WERI-Rb-1 (cell line): ENCODE results near the gene DAGLB.
"Not testable (repeated sequence)": the region's sequence is repeated elsewhere in the genome, so short reads cannot be mapped to it uniquely, and the experiment has no call there.

ENCODE experiments used
- DNase-seq: peaks from one replicate; pipeline ENCODE4 v3.0.0-alpha.2; 2020
- H3K27ac ChIP-seq: fragments of 250-450 bp; sonication (Bioruptor Pico); 2 replicates; pipeline ENCODE4 v1.5.1; 2020; ENCODE audit warnings: mild to moderate bottlenecking, moderate library complexity
- H3K27me3 ChIP-seq: fragments of 250-450 bp; sonication (Bioruptor Pico); 2 replicates; pipeline ENCODE4 v1.5.1; 2021; ENCODE audit warnings: mild to moderate bottlenecking, low read depth, moderate library complexity; ENCODE audit not compliant: insufficient read depth, severe bottlenecking
- H3K36me3 ChIP-seq: fragments of 250-450 bp; sonication (Bioruptor Pico); 2 replicates; pipeline ENCODE4 v1.5.1; 2020; ENCODE audit warnings: mild to moderate bottlenecking, moderate library complexity
- H3K4me3 ChIP-seq: 2 replicates; pipeline ENCODE4 v1.5.1; 2011; ENCODE audit warnings: low read depth, mild to moderate bottlenecking, control low read depth, low read length
- H3K9me3 ChIP-seq: fragments of 250-450 bp; sonication (Bioruptor Pico); 2 replicates; pipeline ENCODE4 v1.5.1; 2021; ENCODE audit warnings: mild to moderate bottlenecking, moderate library complexity; ENCODE audit not compliant: severe bottlenecking
- CTCF ChIP-seq: IDR thresholded peaks from 2 replicates; pipeline ENCODE4 v1.5.1; 2011; ENCODE audit warnings: low read depth, mild to moderate bottlenecking, control low read depth, inconsistent platforms, low read length

DAGLB gene

DNA sequence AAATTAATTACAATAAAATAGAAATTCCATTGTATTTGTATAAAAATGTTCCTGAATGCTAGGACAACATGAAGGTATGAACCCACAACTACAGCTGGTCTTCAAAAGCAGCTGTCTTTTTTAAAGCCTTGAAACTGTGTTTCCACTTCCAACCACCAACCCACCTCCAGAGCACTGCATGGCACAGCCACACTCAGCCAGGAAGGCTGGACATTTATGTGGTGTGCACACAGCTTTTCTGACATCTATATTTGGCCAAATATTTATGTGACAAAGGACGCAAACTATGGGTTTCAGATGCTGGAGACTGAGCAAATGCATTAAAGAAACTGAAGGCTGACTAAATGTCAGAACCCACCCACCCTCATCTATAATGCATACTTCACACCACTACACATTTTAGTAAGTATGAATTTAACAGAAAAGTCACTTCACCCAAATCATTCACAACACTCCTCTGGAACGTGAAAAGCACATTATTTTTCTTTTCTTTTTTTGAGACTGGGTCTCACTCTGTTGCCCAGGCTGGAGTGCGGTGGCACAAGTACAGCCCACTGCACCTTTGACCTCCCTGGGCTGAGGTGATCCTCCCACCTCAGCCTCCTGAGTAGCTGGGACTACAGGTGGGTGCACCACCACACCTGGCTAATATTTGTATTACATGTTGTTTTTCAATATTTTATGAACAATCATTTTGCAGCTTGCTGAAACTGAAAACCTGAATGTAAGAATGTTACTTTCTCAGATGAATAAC, 27.9 kb upstream of the DAGLB start:
- peaks cover 53% of the 10 kb centered on the region for H3K36me3 ChIP-seq
- DNase-seq: no peak

DNA sequence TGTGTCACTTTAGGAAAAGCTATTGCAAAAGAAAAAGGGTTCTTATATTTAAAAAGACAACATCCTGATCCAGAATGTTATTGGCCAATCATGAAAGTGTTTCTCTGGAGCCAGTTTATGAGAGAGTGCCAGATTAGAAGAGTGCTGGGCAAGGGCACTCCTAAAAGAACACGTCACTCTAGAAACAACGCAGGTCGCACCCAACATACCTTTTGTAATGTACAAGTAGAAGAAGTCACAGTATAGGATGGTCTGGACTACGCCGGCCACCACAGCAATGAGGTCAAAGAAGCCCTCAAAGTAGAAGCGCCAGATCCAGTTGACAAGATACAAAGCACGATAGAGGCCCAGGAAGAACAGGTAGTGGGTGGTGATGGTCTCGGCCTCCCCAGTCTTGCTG, 18.1 kb upstream of the DAGLB start:
- Histone ChIP-seq H3K36me3 (peaks cover 88% of the 10 kb centered on the region), H3K9me3 (peaks cover 4% of the 10 kb centered on the region), H3K27me3 (no peaks in the 10 kb centered on the region), H3K4me3 (no peak overlapping the region), H3K27ac (no peak overlapping the region)
- no peak for TF ChIP-seq CTCF
- DNase-seq: no peak

More for the DNA sequence above, 27.9 kb upstream of the DAGLB start:
- no peak overlapping the region for H3K27ac ChIP-seq
- H3K27me3 ChIP-seq: no peaks in the 10 kb centered on the region
- H3K9me3 ChIP-seq: no peaks in the 10 kb centered on the region
- no peak overlapping the region for H3K4me3 ChIP-seq
- no peak for TF ChIP-seq CTCF

- not testable (repeated sequence) for H3K27me3 ChIP-seq, DNase-seq, H3K4me3 ChIP-seq, H3K9me3 ChIP-seq, H3K27ac ChIP-seq
- peaks cover 74% of the 10 kb centered on the region for H3K36me3 ChIP-seq
These were observed 15.9 kb upstream of the DAGLB start for GRCh38 chr7:6463609-6464008.

DNA sequence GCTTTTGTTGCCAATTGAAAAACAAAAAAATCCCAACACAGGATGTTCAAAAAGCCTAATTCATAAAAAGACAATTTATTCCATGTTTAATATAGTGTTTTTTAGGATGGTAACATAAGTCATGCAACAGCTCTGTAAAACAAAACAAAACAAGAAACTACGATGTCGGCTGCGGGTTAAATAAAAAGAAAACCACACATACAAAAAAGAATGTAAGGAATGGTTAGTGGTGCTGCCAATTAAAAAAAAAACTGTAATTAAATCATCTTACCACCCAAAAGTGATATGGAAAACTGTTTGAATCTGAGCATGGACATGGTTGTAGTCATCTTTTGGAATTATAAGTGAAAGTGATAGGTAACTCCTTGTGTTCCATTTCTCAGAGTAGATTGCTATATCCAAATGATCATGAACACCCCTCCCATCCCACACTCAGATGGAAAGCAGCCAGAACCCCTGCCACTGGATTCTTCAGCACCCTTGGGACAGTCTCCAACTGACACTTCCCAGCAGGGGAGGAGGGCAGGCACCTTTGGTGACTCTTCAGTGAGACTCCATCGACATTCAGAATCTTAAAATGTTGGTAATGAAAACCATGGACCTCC, 14.3 kb upstream of the DAGLB start:
- peaks cover 58% of the 10 kb centered on the region for H3K36me3 ChIP-seq
- H3K27ac ChIP-seq: no peak overlapping the region
- TF ChIP-seq CTCF: no peak
- H3K27me3 ChIP-seq: no peaks in the 10 kb centered on the region
- no peak for DNase-seq
- no peak overlapping the region for H3K4me3 ChIP-seq
- H3K9me3 ChIP-seq: peaks cover 4% of the 10 kb centered on the region

- peaks cover 48% of the 10 kb centered on the region for H3K36me3 ChIP-seq
These were observed 13.3 kb upstream of the DAGLB start for GRCh38 chr7:6460990-6461584.

More at GRCh38 chr7:6460990-6461584, 13.3 kb upstream of the DAGLB start:
- Histone ChIP-seq H3K27ac (no peak overlapping the region), H3K27me3 (no peaks in the 10 kb centered on the region), H3K4me3 (no peak overlapping the region), H3K9me3 (no peaks in the 10 kb centered on the region)
- DNase-seq: no peak
- TF ChIP-seq CTCF: no peak
